HG03565 (cell line): ENCODE measurements around the gene BCL2L15.

Experiments
- ATAC-seq: cut with Tn5 transposase; IDR thresholded peaks from one replicate; pipeline ENCODE4 v1.9.1; 2021; ENCODE audit warnings: mild to moderate bottlenecking, moderate library complexity; ENCODE audit not compliant: unreplicated experiment

Gene BCL2L15

GRCh38 chr1:113912594-113913311 is 25.4 kb upstream of the BCL2L15 start:
- no peak for ATAC-seq

DNA sequence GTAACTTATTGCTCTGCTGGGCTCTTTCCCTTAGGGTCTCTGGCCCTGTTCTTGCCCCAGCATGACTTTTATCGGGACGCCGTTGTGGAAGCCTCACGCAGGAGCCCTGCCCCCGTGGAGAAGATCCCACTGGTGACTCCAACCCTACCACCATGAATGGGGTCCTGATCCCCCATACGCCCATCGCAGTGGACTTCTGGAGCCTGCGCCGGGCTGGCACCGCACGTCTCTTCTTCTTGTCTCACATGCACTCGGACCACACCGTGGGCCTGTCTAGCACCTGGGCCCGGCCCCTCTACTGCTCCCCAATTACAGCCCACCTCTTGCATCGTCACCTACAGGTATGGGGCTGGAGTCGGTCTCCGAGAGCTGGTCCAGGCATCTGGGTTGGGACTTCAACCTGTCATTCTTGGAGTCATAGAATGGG is 18.1 kb upstream of the BCL2L15 start:
- ATAC-seq: no peak

DNA sequence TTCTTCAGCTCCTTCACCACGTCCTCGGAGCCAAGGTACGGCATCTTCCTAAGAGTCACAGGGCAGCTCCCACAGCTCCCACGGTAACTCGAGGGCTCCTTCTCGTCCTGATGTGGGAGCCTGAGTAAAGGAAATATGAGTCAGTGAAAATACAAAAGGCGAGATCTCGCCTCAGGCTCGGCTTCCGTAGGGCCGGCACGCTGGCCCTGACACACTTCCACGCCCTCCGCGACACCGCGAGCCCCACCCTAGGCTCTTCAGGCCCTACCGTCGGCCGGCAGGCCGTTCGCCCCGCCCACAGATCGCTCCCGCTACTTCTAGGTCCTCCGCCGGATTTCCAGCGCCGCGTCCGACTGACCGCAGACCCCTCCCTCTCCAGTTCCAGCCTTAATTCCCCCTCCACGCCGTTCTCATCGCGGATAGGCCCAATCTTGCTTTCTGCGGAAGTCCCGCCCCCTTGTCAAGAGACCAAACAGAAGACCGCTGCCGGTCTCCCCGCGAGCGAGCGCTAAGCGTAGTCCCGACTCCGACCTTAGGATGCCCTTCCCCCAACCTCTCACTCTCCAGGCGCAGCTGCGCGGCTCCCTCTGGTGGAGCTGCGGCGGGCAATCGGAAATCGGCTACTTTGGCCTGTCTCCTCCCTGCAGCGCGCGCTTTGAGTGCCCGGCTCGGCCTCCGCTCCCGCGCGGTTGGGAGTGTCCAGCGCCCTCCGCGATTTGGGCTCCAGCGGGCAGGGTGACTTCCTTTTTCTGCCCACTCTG is 17.5 kb upstream of the BCL2L15 start, which contains the start of the genes AP4B1 and DCLRE1B:
TSS of gene AP4B1 (minus strand) at position 126 of the 761 bp plus-strand sequence. CDS start at position 44, 82 bp downstream.
TSS of gene DCLRE1B (plus strand) at position 653 of the 761 bp plus-strand sequence. CDS start 261 bp downstream, outside the sequence.
- peak; percentile 86 for ATAC-seq

DNA sequence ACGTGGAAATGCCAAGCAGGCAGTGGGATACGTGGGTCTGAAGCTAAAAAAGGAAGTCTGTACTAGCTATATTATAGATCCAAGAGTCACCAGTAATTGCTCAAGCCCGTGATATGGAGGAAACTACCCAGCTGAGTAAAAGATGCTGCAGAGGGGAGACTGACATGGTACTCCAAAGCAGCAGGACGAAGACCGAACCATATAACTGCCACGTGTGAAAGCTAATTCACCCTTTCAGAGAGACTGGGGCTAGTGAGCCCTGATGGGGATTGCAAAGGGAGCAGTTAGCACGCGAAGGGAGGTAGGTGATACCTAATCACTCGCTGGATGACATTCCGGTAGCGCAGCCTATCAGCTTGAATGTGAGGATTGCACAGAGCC is 16.9 kb upstream of the BCL2L15 start:
- ATAC-seq: peak; percentile 23

GRCh38 chr1:113903501-113904292 is 16.3 kb upstream of the BCL2L15 start:
- no peak for ATAC-seq

GRCh38 chr1:113901191-113901590 is 13.8 kb upstream of the BCL2L15 start:
- ATAC-seq: no peak

- no peak for ATAC-seq
Measured at GRCh38 chr1:113899111-113899510, 11.7 kb upstream of the BCL2L15 start.

- no peak for ATAC-seq
Measured at GRCh38 chr1:113898241-113898814, 10.9 kb upstream of the BCL2L15 start.

DNA sequence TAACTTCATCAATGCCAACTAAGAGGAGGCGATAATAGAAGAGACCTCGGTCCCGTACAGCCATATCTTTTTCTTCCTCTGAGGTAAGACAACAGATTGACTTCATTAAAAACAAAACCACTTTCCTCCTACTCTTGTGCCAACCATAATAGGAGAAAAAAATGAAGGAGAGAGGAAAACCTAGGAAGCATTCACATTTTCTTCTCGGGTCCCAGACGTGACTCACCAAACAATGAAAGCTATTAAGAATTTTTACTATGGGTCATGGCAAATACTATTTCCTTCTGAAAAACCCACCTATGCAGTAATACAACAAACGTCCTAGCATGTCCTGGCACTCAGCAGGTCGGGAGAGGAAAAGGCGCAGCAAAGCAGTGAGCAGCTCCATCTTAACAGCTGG is 8.6 kb upstream of the BCL2L15 start:
- no peak for ATAC-seq

- ATAC-seq: no peak
Measured at GRCh38 chr1:113895098-113895497, 7.7 kb upstream of the BCL2L15 start.

DNA sequence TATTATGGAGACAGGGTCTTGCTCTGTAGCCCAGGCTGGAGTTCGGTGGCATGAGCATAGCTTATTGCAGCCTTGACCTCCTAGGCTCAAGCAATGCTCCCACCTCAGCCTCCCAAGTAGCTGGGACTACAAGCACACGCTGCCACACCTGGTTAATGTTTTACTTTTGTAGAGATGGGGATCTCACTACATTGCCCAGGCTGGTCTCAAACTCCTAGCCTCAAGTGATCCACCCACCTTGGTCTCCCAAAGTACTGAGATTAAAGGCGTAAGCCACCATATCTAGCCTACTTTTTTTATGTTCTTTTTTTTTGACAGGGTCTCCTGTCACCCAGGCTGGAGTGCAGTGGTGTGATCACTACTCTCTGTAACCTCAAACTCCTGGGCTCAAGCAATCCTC is 5.9 kb upstream of the BCL2L15 start:
- no peak for ATAC-seq

DNA sequence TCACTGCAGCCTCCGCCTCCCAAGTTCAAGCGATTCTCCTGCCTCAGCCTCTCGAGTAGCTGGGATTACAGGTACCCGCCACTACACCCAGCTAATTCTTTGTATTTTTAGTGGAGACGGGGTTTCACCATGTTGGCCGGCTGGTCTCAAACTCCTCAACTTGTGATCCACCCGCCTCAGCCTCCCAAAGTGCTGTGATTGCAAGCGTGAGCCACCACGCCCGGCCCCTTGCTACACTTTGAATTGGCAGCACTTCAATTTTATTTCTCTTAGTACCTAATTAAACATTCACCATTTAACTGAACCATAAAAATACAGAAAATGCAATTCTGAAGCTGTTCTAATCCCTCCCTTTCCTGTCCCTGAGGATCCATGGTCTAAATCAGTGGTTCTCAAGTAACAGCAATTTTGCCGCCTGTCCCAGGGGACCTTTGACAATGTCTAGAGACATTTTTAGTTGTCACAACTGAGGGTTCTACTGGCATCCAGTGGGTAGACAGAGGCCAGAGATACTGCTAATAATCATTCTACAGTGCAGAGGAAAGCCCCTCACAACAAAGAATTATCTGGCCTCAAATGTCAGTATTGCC is 4.3 kb upstream of the BCL2L15 start:
- no peak for ATAC-seq

GRCh38 chr1:113890816-113891215 is 3.4 kb upstream of the BCL2L15 start:
- ATAC-seq: no peak

DNA sequence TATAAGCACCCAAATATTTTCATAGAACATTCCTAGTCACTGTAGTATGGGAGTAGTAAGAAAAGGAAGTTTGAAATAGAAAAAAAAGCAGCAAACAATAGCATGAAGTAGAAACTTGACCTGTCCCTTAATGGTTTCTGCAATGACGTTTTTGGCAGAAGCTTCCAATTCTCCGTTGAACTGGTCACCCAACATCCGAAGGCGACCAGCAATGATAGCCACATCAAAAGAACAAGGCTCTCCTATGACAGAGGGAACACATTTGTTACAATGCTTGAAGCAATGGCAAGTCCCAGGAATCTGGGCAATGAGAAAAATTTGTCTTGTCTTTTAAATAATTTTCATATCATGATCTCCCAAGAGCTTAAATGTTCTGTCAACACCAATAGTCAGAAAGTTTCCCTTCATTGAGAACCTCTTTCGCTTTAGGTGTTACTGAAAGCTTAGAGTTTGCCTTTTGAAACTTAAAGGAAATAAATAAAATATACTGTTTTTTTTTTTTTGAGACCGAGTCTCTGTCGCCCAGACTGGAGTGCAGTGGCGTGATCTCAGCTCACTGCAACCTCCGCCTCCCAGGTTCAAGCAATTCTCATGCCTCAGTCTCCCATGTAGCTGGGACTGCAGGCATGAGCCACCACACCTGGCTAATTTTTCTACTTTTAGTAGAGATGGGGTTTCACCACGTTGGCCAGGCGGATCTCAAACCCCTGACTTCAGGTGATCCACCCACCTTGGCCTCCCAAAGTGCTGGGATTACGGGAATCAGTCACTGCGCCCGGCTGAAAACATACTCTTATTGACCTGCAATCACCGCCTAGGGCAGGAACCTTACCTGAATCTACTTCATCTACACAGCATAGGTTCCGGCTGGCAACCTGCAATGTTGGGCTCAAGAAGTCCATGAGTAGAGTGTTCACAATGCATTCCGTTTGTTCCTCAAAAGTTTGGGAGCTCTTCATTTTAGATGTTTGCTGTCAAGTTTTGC is 672 bp downstream of the BCL2L15 start:
- ATAC-seq: no peak

DNA sequence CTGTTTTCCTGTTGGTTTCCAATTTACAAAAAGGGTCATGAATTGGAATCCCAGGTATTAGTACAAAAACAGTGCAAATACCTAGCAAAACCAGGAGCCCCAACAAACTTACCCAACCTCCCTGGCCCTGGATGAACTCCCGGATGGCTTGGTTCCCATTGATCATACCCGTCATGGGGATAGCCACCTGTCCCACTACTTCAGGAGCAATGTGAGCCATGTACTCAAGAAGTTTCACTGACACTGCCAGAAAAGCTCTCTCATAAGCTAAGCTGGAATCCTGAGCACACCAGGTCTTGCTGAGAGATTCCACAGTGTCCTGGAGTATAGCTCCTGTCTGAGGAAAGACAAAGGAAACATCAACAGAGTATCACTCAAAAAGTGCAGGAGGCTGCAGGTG is 5.7 kb downstream of the BCL2L15 start:
- no peak for ATAC-seq

GRCh38 chr1:113879739-113880038 is 7.7 kb downstream of the BCL2L15 start:
- ATAC-seq: no peak

GRCh38 chr1:113876176-113876575 is 11.2 kb downstream of the BCL2L15 start:
- ATAC-seq: no peak

DNA sequence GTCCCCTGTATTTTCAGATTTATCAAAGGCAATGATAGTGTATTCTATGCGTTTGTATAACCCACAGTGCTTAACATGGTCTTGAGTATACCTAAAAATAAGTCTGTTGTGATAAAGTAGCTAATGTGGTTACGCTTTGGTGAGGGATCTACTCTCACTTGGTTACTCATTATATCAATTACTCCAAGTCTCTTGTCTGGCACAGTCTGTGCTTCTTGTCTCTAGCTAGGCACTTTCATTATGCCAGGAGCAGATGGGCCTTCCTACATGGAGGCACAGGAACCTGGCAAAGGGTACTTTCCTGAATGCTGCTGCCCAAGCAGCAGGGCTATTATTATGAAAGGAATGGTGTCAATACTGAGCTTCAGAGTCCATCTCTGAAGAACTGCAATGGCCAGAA is 11.7 kb downstream of the BCL2L15 start:
- ATAC-seq: no peak

DNA sequence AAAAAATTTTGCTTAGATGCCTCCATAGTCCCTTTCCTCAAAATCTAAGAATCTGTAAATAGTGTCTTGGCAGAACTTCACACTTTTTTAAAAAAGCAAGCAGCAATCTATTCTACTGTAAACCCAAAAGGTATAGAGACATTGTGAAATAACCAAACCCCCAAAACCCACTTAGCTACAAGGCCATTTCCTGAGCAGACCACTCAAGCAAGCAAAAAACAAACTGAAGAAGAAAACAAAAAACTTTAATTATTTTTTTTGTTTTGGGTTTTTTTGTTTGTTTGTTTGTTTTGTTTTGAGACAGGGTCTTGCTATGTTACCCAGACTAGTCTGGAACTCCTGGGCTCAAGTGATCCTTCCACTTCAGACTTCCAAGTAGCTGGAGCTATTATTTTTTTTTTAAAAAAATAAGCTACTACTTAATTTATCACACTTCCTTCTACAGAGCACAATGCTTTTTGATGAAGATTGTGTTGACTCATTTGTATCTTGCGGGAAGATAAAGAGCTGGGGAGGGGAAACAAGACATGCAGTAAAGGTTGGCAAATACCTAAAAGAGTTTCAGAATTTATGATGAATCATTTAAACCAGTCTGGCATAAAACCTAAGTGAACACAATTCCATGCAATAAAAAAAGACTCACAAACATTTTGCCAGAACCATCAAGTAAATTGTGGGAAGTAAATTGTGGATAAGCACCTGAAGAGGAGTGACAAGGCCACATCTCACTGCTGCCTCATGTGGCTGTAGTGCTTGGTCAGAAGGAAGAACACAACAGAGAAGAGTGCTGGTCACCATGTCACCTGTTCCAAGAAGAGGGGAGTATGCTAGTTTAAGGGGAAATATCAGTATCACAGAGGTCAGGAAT is 13.1 kb downstream of the BCL2L15 start:
- ATAC-seq: peak; percentile 31
